Panc1 (cell line): ENCODE data around the gene CFAP68. TPM values are rescaled to one million over a fixed set of nuclear protein-coding genes. Genes with fewer than 3 reads are reported as not detected.

Experiments used
- ATAC-seq: fragments of 200-7000 bp; cut with Tn5 transposase; 2 replicates; pipeline ENCODE4 v1.9.1; 2020; ENCODE audit warnings: mild to moderate bottlenecking, moderate library complexity
- BruUV-seq: library from RNA; stranded (reverse); fragments of 400-500 nt; replicated peaks from 2 replicates; lab custom pipeline; 2021; lab: Mats Ljungman, UMichigan
- CTCF ChIA-PET: fragments of 300-600 bp; sonication (Branson Sonifier 250); formaldehyde crosslinking; loops from one replicate; lab custom pipeline; 2022; ENCODE audit warnings: antibody characterized with exemption; lab: Charles Lee
- POLR2A ChIA-PET: fragments of 300-600 bp; sonication (Branson Sonifier 250); formaldehyde crosslinking; loops from one replicate; lab custom pipeline; 2022; ENCODE audit warnings: antibody characterized with exemption; lab: Charles Lee
- DNase-seq: peaks from one replicate; pipeline ENCODE4 v3.0.0-alpha.2; 2010; ENCODE audit warnings: low read depth, low spot score
- H3K27ac ChIP-seq: 2 replicates; pipeline ENCODE4 v1.5.1; 2011; ENCODE audit warnings: mild to moderate bottlenecking, low read length, inconsistent platforms
- H3K27me3 ChIP-seq: fragments of 200-500 bp; sonication (Bioruptor generic); 2 replicates; pipeline ENCODE4 v1.6.0; 2014; ENCODE audit warnings: low read length, inconsistent platforms; ENCODE audit not compliant: control insufficient read depth, insufficient read depth
- H3K36me3 ChIP-seq: fragments of 200-500 bp; sonication (Bioruptor generic); 2 replicates; pipeline ENCODE4 v1.5.1; 2014; ENCODE audit warnings: inconsistent platforms, mild to moderate bottlenecking, low read length, moderate library complexity; ENCODE audit not compliant: control insufficient read depth, insufficient read depth
- H3K4me1 ChIP-seq: 2 replicates; pipeline ENCODE4 v1.5.1; 2011; ENCODE audit warnings: inconsistent platforms, mild to moderate bottlenecking, low read length, moderate library complexity; ENCODE audit not compliant: control insufficient read depth, insufficient read depth
- H3K4me3 ChIP-seq, 2 experiments: 2 replicates each; pipeline ENCODE4 v1.5.1; 2011 to 2012; ENCODE audit warnings: low read depth in 2 of 2, low read length in 2 of 2, mild to moderate bottlenecking in 2 of 2, inconsistent platforms in 1 of 2, moderate library complexity in 1 of 2
- H3K9me3 ChIP-seq: fragments of 200-500 bp; sonication (Bioruptor generic); 2 replicates; pipeline ENCODE4 v1.5.1; 2014; ENCODE audit warnings: low read depth, mild to moderate bottlenecking, inconsistent platforms, low read length, moderate library complexity; ENCODE audit not compliant: control insufficient read depth, insufficient read depth
- CTCF ChIP-seq: fragments of 450-650 bp; IDR thresholded peaks from 2 replicates; pipeline ENCODE4 v1.5.1; 2017; ENCODE audit warnings: mild to moderate bottlenecking
- POLR2AphosphoS5 ChIP-seq: IDR thresholded peaks from 2 replicates; pipeline ENCODE4 v1.6.1; 2012; ENCODE audit warnings: mild to moderate bottlenecking, low read depth, low read length, moderate library complexity
- REST ChIP-seq, 2 experiments: IDR thresholded peaks; 2 replicates each; pipeline ENCODE4 v1.6.1; 2011 to 2012; ENCODE audit warnings: low read depth in 2 of 2, control low read depth in 1 of 2, low read length in 1 of 2, mild to moderate bottlenecking in 1 of 2, moderate library complexity in 1 of 2; ENCODE audit not compliant: insufficient read depth in 1 of 2
- SIN3A ChIP-seq: IDR thresholded peaks from 2 replicates; pipeline ENCODE4 v1.6.1; 2012; ENCODE audit warnings: low read depth, mild to moderate bottlenecking, low read length, moderate library complexity, borderline replicate concordance; ENCODE audit not compliant: insufficient read depth
- TCF7L2 ChIP-seq: IDR thresholded peaks from 2 replicates; pipeline ENCODE4 v1.6.1; 2011; ENCODE audit warnings: mild to moderate bottlenecking, low read depth, low read length, inconsistent platforms
- in situ Hi-C: cut with HindIII; loops from 2 replicates; pipeline ENCODE4 v1.10.0; 2016; ENCODE audit warnings: low sequenced_read_pairs, low pct_unique_long_range_greater_than_20kb
- intact Hi-C: fragments of 100-400 bp; cut with micrococcal nuclease; formaldehyde crosslinking; loops from one replicate; pipeline ENCODE4 v1.10.0; 2022; ENCODE audit not compliant: unreplicated experiment
- total RNA-seq: library from RNA; stranded (reverse); gene quantifications from one replicate; pipeline ENCODE4 v1.2.1, GENCODE V29; 2021; ENCODE audit not compliant: unreplicated experiment

CFAP68 gene
- total RNA-seq, 1 experiment from 2014 or later, result 16.6 TPM

- ChIA-PET POLR2A (interaction anchor here (1.0 kb wide), 1 partner anchor 69 kb away, joined by 3 read pairs; no protein-coding TSS in a partner anchor), CTCF (interaction anchor here (0.5 kb wide), 1 partner anchor 113 kb away, joined by 3 read pairs; no protein-coding TSS in a partner anchor)
- TF ChIP-seq POLR2AphosphoS5 (no peak), TCF7L2 (no peak), CTCF (no peak), SIN3A (no peak), REST (IDR thresholded peaks at IDR 0.05; ENCODE audit: insufficient read depth in 1 of 2, low read depth in 2 of 2, low read length in 1 of 2) (no peak)
- intact Hi-C loops, result no loop called here
- Histone ChIP-seq H3K4me1 (peaks cover under 1% of the 10 kb centered on the region), H3K27me3 (peaks cover 12% of the 10 kb centered on the region), H3K27ac (no peak overlapping the region), H3K4me3 (no peak overlapping the region), H3K36me3 (no peaks in the 10 kb centered on the region), H3K9me3 (no peaks in the 10 kb centered on the region)
- DNase-seq, result no peak
- in situ Hi-C loops, result no loop called here
- no TSS peak for BruUV-seq
- ATAC-seq, result no peak
Observed at GRCh38 chr11:111906680-111907079, 27.3 kb downstream of the CFAP68 start.

GRCh38 chr11:111908639-111909305, 29.4 kb downstream of the CFAP68 start:
- CTCF ChIA-PET, result interaction anchor here (0.6 to 0.7 kb wide), 3 partner anchors 43 to 65 kb away, joined by 3 to 6 read pairs (median 3); no protein-coding TSS in a partner anchor
- intact Hi-C loops (no loop called here), in situ Hi-C loops (no loop called here)
- Histone ChIP-seq H3K9me3 (no peaks in the 10 kb centered on the region), H3K27me3 (peaks cover 12% of the 10 kb centered on the region), H3K27ac (no peak overlapping the region), H3K36me3 (no peaks in the 10 kb centered on the region), H3K4me1 (peaks cover 8% of the 10 kb centered on the region), H3K4me3 (no peak overlapping the region)
- POLR2A ChIA-PET, result no interaction called here
- TF ChIP-seq CTCF (no peak), TCF7L2 (no peak), POLR2AphosphoS5 (no peak), REST (IDR thresholded peaks at IDR 0.05; ENCODE audit: insufficient read depth in 1 of 2, low read depth in 2 of 2, low read length in 1 of 2) (no peak), SIN3A (no peak)
- ATAC-seq (no peak), DNase-seq (no peak)
- BruUV-seq, result no TSS peak
